DND-41 (cell line): ENCODE measurements around the gene ERMAP.

Source experiments
- ATAC-seq: fragments of 200-7000 bp; cut with Tn5 transposase; 3 replicates; pipeline ENCODE4 v1.9.1; 2021; ENCODE audit warnings: low read depth; ENCODE audit not compliant: insufficient read depth
- DNase-seq: peaks from one replicate; pipeline ENCODE4 v3.0.0-alpha.2; 2020
- H2AFZ ChIP-seq: 2 replicates; pipeline ENCODE4 v1.6.0; 2012; ENCODE audit warnings: low read depth, low read length
- H3K27ac ChIP-seq: 2 replicates; pipeline ENCODE4 v1.5.1; 2012; ENCODE audit warnings: low read length, inconsistent platforms
- H3K27me3 ChIP-seq: fragments of 200-600 bp; sonication (generic); 2 replicates; pipeline ENCODE4 v1.6.0; 2012; ENCODE audit warnings: low read length, mild to moderate bottlenecking, inconsistent platforms; ENCODE audit not compliant: insufficient read depth, poor library complexity
- H3K36me3 ChIP-seq: 2 replicates; pipeline ENCODE4 v1.5.1; 2012; ENCODE audit warnings: low read length, inconsistent platforms; ENCODE audit not compliant: insufficient read depth
- H3K4me1 ChIP-seq: 2 replicates; pipeline ENCODE4 v1.5.1; 2012; ENCODE audit warnings: mild to moderate bottlenecking, low read length; ENCODE audit not compliant: insufficient read depth
- H3K4me2 ChIP-seq: 2 replicates; pipeline ENCODE4 v1.6.0; 2012; ENCODE audit warnings: mild to moderate bottlenecking, moderate library complexity, low read length, inconsistent platforms; ENCODE audit not compliant: insufficient read depth
- H3K4me3 ChIP-seq, 2 experiments: fragments of 200-600 bp in 1 of 2; shearing (Covaris generic) in 1 of 2; 2 replicates each; pipeline ENCODE4 v1.5.1; 2012 to 2016; ENCODE audit warnings: inconsistent platforms in 2 of 2, low read length in 2 of 2, mild to moderate bottlenecking in 2 of 2, low read depth in 1 of 2, moderate library complexity in 1 of 2
- H3K79me2 ChIP-seq: 2 replicates; pipeline ENCODE4 v1.6.0; 2012; ENCODE audit warnings: low read length, inconsistent platforms; ENCODE audit not compliant: insufficient read depth
- H3K9ac ChIP-seq: 2 replicates; pipeline ENCODE4 v1.6.0; 2012; ENCODE audit warnings: low read depth, mild to moderate bottlenecking, inconsistent platforms, low read length, moderate library complexity
- H3K9me3 ChIP-seq: 2 replicates; pipeline ENCODE4 v1.5.1; 2012; ENCODE audit warnings: low read length, moderate library complexity, mild to moderate bottlenecking, inconsistent platforms; ENCODE audit not compliant: insufficient read depth, severe bottlenecking
- H4K20me1 ChIP-seq: 2 replicates; pipeline ENCODE4 v1.6.0; 2012; ENCODE audit warnings: low read length; ENCODE audit not compliant: insufficient read depth
- EZH2 ChIP-seq: IDR thresholded peaks from 3 replicates; pipeline ENCODE4 v1.6.1; 2012; ENCODE audit warnings: borderline replicate concordance, low read depth, mild to moderate bottlenecking, moderate library complexity, low read length, inconsistent platforms; ENCODE audit not compliant: severe bottlenecking
- TF ChIP-seq, protein P1 (sequence below): IDR thresholded peaks from 2 replicates; pipeline ENCODE4 v1.5.1; 2012; ENCODE audit warnings: borderline replicate concordance, low read length, moderate library complexity, mild to moderate bottlenecking; ENCODE audit not compliant: poor library complexity, severe bottlenecking; ENCODE audit errors: extremely low read depth

The ERMAP gene

GRCh38 chr1:42880384-42880783 lies 63.5 kb downstream of the ERMAP start:
- DNase-seq (no peak), ATAC-seq (no peak)
- H2AFZ ChIP-seq, result no peak overlapping the region
- no peaks in the 10 kb centered on the region for H3K4me1 ChIP-seq
- H3K27me3 ChIP-seq, result peaks cover 13% of the 10 kb centered on the region
- no peak overlapping the region for H3K9ac ChIP-seq
- peaks cover 13% of the 10 kb centered on the region for H3K9me3 ChIP-seq
- H3K79me2 ChIP-seq, result no peaks in the 10 kb centered on the region
- TF ChIP-seq EZH2, result no peak
- TF ChIP-seq, protein P1, sequence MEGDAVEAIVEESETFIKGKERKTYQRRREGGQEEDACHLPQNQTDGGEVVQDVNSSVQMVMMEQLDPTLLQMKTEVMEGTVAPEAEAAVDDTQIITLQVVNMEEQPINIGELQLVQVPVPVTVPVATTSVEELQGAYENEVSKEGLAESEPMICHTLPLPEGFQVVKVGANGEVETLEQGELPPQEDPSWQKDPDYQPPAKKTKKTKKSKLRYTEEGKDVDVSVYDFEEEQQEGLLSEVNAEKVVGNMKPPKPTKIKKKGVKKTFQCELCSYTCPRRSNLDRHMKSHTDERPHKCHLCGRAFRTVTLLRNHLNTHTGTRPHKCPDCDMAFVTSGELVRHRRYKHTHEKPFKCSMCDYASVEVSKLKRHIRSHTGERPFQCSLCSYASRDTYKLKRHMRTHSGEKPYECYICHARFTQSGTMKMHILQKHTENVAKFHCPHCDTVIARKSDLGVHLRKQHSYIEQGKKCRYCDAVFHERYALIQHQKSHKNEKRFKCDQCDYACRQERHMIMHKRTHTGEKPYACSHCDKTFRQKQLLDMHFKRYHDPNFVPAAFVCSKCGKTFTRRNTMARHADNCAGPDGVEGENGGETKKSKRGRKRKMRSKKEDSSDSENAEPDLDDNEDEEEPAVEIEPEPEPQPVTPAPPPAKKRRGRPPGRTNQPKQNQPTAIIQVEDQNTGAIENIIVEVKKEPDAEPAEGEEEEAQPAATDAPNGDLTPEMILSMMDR, result no peak
- no peaks in the 10 kb centered on the region for H3K36me3 ChIP-seq
- H3K4me3 ChIP-seq, result no peak overlapping the region
- H4K20me1 ChIP-seq, result no peaks in the 10 kb centered on the region
- H3K27ac ChIP-seq, result no peak overlapping the region
- no peak overlapping the region for H3K4me2 ChIP-seq

DNA sequence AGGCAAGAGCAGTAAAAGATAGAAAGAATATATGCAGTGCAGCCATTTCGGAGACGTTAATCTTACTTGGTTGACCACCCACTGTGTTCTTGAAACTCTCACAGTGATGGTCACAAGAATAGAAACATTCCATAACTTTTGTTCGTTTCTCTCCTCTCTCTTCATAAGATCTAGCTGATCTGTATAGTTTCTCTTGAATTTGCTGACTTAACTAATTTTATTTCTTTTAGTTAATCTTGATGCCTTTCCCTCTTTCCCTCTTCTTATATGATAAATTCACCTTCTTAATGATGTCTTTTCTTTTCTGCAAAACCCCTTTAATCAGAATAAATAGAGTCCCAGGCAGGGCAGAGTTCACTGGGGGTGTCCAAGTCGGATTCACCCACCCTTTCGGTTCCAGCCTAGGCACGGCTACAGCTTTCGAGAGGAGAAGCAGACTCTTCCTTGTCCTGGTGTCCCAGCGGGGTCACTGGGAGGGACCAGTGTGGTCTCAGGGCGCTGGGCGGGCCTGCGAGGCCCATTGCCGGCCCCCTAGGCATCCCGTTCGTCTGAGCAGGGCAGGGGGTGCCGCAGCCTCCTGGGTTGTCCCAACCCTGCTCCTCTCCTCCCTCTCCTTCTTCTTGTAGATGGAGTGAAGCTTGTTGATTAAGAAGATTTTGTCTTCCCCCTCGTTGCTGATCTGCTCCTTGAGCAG lies 69.3 kb downstream of the ERMAP start:
- DNase-seq (no peak), ATAC-seq (no peak)
- no peak overlapping the region for H3K4me3 ChIP-seq
- no peaks in the 10 kb centered on the region for H4K20me1 ChIP-seq
- no peak for TF ChIP-seq EZH2
- TF ChIP-seq, protein P1, result no peak
- no peaks in the 10 kb centered on the region for H3K79me2 ChIP-seq
- H3K9me3 ChIP-seq, result no peaks in the 10 kb centered on the region
- H3K36me3 ChIP-seq, result no peaks in the 10 kb centered on the region
- H3K4me1 ChIP-seq, result no peaks in the 10 kb centered on the region
- no peak overlapping the region for H3K4me2 ChIP-seq
- H2AFZ ChIP-seq, result no peak overlapping the region
- H3K9ac ChIP-seq, result no peak overlapping the region
- no peak overlapping the region for H3K27ac ChIP-seq
- peaks cover 10% of the 10 kb centered on the region for H3K27me3 ChIP-seq

DNA sequence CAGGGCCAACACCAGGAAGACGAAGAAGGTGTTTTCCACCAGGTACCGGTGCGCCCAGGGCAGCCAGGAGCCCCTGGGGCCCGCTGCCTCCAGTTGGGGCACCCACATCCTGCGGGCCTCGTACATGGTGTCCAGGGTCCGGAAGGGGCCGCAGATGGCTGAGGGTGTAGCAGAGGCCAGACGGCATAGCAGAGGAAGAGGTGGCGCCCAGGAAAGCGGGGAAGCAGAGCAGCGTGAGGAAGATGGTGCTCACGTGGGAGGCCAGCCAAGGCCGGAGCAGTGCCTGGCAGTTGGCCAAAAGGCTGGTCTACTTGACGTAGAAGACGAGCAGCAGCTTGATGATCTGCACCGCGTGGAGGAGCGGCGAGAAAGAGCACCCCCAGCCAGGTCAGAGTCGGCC lies 69.9 kb downstream of the ERMAP start:
- ATAC-seq (no peak), DNase-seq (no peak)
- H3K27ac ChIP-seq, result no peak overlapping the region
- H3K4me2 ChIP-seq, result no peak overlapping the region
- no peaks in the 10 kb centered on the region for H4K20me1 ChIP-seq
- TF ChIP-seq, protein P1, result no peak
- no peak overlapping the region for H3K9ac ChIP-seq
- no peaks in the 10 kb centered on the region for H3K36me3 ChIP-seq
- no peaks in the 10 kb centered on the region for H3K79me2 ChIP-seq
- H2AFZ ChIP-seq, result no peak overlapping the region
- H3K4me3 ChIP-seq, result no peak overlapping the region
- no peaks in the 10 kb centered on the region for H3K9me3 ChIP-seq
- H3K4me1 ChIP-seq, result no peaks in the 10 kb centered on the region
- peaks cover 12% of the 10 kb centered on the region for H3K27me3 ChIP-seq

- no peaks in the 10 kb centered on the region for H3K79me2 ChIP-seq
- no peak overlapping the region for H3K27ac ChIP-seq
- no peak for ATAC-seq
- DNase-seq, result no peak
- H3K4me1 ChIP-seq, result no peaks in the 10 kb centered on the region
- TF ChIP-seq EZH2, result no peak
- TF ChIP-seq, protein P1, result no peak
- H2AFZ ChIP-seq, result no peak overlapping the region
- H3K9ac ChIP-seq, result no peak overlapping the region
- H4K20me1 ChIP-seq, result no peaks in the 10 kb centered on the region
- no peak overlapping the region for H3K4me2 ChIP-seq
- H3K27me3 ChIP-seq, result peaks cover 12% of the 10 kb centered on the region
- no peaks in the 10 kb centered on the region for H3K36me3 ChIP-seq
- no peak overlapping the region for H3K4me3 ChIP-seq
- no peaks in the 10 kb centered on the region for H3K9me3 ChIP-seq
Observed at GRCh38 chr1:42887366-42887765, 70.4 kb downstream of the ERMAP start.
